ENCODE measurements around the gene MXRA7.

DNA sequence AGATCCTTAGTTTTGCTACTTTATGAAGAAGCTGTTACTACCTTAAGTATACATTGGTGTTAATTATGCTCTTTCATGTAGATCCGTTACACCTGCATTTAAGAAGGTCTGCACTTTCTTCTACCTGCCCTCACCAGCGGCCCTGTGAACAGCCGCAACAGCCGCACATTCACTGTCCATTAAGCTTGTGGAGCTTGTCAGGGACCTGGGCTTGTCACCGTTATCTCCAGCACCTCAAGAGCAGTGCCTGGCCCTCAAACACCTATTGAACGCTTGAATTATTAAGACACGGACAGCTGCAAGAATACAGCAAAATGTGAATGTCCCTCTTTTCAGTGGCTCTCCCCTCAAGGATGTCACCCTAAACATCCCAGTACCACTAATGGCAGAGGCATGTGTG is 3.0 kb upstream of the MXRA7 start:
- TF ChIP-seq EZH2phosphoT487 (IDR thresholded peaks at IDR 0.05; ENCODE audit: insufficient read depth, low read depth), result no peak
- no peak for TF ChIP-seq EZH2 (IDR thresholded peaks at IDR 0.05; ENCODE audit: insufficient read depth, poor library complexity, severe bottlenecking)
